ENCODE measurements around the gene FOXL3.
"Not testable (repeated sequence)": the region's sequence is repeated elsewhere in the genome, so short reads cannot be mapped to it uniquely, and the experiment has no call there.

Gene FOXL3

DNA sequence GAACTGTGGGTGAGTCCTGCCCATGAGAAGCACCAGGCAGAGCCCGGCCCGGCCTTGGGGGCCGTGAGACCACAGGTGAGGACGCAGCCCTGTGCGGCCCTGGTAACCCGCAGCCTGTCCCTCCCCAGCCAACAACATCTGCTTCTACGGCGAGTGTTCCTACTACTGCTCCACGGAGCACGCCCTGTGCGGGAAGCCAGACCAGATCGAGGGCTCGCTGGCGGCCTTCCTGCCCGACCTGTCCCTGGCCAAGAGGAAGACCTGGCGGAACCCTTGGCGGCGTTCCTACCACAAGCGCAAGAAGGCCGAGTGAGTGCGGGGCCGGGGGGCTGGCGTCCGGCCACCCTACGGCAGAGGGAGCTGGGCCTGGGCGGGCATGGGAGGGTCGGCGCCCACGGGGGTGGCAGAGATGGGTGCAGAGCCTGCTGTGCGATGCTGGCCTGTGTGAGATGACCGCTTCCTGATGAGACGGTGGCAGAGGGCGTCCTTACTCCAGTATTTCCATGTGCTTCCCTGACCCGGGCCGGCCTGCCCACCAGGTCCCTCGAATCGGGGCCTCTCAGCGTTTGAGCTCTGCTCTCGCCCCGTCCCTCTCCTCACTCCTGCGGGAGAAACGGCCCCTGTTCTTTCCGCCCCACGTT is 34.1 kb upstream of the FOXL3 start:
- DNase-seq: no peak

DNA sequence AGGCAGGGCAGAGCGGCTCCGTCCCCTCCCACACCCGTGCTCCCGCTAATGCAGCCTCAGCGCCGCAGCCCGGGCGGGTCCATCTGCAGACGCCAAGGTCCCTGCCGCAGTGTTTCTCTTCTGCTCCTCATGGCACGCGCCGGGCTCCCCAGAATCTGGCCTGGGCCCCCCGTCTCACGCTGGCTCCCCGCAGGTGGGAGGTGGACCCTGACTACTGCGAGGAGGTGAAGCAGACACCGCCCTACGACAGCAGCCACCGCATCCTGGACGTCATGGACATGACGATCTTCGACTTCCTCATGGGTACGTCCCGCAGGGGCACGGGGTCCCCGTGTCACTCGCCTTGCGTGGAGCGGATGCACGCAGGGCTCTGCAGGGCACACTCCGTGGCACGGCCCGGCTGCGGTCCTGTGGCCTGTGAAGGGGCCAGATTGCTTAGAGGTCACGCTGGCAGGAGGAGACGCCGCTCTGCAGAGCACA is 33.5 kb upstream of the FOXL3 start:
- no peak for DNase-seq

GRCh38 chr7:256981-257646 is 32.9 kb upstream of the FOXL3 start:
- no peak for DNase-seq

DNA sequence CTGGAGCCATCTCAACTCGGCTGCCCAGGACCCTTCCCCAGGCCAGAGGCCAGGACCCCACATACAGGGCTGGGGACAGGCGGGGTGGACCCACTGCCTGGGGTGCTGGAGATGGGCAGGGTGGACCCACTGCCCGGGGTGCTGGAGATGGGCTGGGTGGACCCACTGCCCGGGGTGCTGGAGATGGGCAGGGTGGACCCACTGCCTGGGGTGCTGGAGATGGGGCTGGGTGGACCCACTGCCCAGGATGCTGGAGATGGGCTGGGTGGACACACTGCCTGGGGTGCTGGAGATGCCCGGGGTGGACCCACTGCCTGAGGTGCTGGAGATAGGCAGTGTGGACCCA is 32.4 kb upstream of the FOXL3 start:
- no peak for DNase-seq

DNA sequence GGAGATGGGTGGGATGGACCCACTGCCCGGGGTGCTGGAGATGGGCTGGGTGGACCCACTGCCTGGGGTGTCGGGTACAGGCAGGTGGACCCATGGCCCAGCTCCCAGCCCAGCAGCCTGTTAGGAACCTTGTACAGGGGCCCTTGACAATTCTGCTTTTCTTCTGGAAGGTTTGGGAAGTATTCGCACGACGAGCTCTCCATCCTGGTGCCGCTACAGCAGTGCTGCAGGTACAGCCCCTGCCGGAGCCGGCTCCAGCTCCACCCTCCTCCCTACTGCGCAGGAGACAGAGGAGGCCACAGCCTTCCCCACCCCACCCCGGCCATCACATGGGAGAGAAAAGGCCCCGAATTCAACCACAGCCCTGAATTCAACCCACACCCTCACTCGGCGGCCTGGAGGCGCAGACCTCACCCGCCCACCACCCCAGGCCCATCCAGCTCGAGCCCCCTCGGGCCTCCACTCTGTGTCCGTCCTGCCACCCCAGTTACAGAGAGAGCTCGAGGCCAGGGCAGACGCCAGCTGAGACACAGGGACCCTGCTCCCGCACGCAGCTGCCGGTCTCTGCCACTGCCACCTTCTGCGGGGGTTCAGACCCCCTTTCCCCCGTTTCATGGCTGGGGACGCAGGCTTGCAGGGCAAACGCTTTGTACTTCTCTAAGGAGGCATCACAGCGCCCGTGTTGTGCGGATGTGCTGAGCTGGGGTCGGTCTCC is 31.3 kb upstream of the FOXL3 start:
- no peak for DNase-seq

- no peak for DNase-seq
These were observed 30.8 kb upstream of the FOXL3 start for GRCh38 chr7:259191-259505.

- DNase-seq: no peak
These were observed 30.1 kb upstream of the FOXL3 start for GRCh38 chr7:259751-260405.

DNA sequence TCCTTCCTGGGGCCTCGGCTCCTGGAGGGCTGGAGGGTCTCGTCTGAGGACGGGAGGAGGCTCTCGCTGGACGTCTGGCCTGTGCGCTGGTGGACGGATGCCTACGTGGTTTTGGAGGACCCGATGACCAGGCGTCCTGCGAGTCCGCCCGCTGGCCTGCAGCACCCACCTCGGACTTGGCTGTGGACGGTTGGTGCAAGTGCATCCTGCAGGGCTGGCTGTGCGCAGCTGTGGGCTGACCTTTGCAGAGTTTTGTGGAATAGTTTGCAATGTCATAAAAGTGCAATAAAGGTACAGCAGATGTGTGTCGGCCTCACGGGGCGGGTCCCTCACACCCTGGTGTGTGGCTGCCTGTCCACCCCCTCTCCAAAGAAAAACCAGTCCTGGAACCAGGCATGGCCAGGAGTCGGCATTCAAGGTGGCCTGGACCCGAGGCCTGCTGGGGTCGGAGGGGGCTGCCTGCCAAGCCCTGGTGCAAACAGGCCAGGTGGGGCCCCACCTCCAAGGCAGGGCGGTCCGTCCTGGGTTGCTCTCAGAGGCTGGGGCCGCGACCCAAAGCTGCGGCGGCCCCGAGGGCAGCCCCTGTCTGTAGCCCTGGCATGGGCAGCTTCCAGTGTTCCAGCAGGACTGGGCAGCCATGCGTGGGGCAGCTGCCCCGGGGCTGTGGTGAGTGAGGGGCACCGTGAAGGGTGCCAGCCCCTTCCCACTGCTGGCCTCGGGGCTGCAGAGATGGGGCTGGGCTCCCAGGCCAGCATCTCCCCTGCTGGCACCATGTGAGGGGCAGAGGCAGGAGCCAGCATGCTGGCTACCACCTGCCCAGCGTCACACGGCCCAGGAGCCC is 29.3 kb upstream of the FOXL3 start:
- DNase-seq: no peak

DNA sequence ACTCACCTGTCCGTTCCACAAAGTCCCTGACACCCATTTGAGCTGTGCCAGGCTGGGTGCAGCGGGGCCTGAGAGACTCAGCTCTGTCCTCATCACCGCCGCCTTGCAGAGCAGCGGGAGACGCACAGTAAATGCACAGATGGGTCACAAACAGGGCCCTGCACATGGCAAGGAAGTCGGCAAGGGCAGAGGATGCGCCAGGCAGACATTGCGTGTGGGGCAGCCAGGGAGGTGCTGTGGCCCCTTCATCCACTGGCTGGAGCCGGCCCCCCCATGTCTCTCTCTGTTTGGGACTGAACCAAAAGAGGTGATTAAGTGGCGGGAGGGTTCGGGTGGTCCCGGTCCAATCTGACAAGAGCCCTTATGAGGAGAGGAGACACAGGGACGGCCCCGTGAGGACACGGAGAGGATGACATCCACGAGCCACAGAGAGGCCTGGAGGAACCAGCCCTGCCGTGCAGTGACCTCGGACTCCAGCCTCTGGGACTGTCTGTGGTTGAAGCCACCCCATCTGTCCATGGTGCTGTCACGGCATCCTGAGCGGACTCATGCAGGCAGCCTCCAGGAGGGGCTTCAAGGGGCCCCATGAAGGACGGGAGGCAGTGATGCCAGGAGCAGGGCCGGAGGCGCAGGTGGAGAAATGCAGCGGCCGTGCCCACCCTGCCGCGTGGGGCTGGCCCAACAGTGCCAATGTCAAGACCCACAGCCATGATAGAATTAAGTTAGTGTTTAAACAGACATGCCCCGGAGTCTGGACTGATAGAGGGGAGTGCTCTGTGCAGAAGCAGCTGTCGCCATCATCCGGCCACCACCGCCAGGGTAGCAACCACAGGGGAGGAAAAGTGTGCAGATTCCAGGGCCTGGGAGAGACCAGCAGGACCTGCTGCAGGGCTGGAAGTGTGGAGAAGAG is 28.4 kb upstream of the FOXL3 start:
- DNase-seq: no peak

- no peak for DNase-seq
These were observed 27.8 kb upstream of the FOXL3 start for GRCh38 chr7:262251-262572.

DNA sequence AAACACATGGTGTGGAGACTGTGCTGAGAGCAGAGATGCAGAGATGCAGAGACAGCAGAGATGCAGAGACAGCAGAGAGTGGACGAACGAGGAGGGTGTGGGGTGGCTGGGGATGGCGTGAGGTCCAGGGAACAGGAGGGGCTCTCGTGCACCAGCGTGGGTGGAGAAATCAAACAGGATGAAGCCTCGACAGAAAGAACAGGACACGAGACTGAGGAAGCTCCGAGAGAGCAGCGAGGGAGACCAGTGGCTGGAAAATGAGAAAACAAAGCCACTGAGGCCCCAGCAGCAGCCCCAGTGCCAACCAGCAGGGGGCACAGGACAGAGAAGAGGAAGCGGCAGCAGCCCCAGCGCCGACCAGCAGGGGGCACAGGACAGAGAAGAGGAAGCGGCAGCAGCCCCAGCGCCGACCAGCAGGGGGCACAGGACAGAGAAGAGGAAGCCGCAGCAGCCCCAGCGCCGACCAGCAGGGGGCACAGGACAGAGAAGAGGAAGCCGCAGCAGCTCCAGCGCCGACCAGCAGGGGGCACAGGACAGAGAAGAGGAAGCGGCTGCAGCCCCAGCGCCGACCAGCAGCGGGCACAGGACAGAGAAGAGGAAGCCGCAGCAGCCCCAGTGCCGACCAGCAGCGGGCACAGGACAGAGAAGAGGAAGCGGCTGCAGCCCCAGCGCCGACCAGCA is 27.2 kb upstream of the FOXL3 start:
- not testable (repeated sequence) for DNase-seq

DNA sequence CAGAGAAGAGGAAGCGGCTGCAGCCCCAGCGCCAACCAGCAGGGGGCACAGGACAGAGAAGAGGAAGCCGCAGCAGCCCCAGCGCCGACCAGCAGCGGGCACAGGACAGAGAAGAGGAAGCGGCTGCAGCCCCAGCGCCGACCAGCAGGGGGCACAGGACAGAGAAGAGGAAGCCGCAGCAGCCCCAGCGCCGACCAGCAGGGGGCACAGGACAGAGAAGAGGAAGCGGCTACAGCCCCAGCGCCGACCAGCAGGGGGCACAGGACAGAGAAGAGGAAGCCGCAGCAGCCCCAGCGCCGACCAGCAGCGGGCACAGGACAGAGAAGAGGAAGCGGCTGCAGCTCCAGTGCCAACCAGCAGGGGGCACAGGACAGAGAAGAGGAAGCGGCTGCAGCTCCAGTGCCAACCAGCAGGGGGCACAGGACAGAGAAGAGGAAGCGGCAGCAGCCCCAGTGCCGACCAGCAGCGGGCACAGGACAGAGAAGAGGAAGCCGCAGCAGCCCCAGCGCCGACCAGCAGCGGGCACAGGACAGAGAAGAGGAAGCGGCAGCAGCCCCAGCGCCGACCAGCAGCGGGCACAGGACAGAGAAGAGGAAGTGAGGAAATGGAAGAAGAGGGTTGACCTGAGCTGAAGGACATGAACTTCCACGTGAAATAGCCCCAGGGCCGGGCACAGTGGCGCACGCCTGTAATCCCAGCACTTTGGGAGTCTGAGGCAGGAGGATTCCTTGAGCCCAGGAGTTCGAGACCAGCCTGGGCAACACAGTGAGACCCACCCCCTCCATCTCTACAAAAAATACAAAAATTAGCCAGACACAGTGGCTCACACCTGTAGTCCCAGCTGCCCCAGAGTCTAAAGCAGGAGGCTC is 26.3 kb upstream of the FOXL3 start:
- DNase-seq: not testable (repeated sequence)

DNA sequence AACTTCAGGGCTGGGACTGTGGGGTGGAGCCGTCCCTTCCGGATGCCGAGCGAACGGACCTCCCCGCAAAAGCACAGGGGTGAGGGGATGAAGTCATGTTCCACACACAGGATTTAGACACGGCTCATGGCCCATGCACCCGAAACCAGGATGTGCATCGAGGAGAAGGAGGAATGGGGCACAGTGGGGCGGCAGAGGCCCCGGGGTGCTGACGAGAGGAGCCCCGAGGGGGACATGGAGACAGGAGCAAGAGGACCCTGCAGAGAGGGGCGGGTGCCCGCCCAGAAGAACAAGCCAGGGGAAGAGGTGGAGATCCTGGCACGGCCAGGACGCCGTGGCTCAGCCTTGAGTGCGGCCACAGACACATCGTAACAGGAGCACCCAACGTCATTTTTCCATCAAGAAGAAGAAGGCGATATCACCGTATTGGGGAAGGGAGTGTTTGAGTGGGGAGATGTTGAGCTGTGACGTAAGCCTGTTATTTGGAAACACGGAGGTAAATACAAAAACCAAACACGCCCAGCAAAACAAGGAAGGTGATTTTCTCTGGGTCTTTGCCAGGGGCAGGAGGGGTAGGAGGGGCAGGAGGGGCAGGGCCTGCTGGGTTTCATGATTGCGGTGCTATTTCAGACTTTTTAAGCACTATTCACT is 25.3 kb upstream of the FOXL3 start:
- no peak for DNase-seq

- no peak for DNase-seq
These were observed 24.6 kb upstream of the FOXL3 start for GRCh38 chr7:265192-265997.

GRCh38 chr7:265998-266850 is 23.7 kb upstream of the FOXL3 start:
- DNase-seq: no peak

GRCh38 chr7:266851-267840 is 22.8 kb upstream of the FOXL3 start:
- no peak for DNase-seq

DNA sequence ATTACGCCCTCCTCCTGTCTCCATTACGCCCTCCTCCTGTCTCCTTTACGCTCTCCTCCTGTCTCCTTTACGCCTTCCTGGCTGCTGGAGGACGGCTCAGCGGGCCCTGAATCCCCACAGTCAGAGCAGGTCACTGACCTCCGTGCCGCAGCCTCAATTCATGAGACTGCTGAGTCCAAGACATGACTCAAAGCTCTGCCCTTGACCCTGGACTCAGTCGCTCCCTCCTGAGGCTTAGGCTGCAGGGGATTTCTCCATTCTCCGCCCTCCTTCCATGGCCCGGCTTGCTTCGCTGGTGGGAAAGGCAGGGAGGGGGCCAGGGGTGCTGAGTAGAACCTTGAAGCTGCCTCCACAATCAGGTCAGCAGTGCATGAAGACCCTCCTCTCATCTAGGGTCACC is 21.0 kb upstream of the FOXL3 start:
- DNase-seq: no peak

All from DMS 273 treated with DMSO at 0.1 percent for 48 hours (cell line).